GM18858 (cell line): ENCODE results near the gene MYCBPAP.

Source experiments
- ATAC-seq: cut with Tn5 transposase; IDR thresholded peaks from one replicate; pipeline ENCODE4 v1.9.1; 2021; ENCODE audit not compliant: unreplicated experiment

Gene MYCBPAP

GRCh38 chr17:50487213-50488096, 20.8 kb upstream of the MYCBPAP start:
- no peak for ATAC-seq

GRCh38 chr17:50488880-50489279, 19.4 kb upstream of the MYCBPAP start:
- ATAC-seq: no peak

DNA sequence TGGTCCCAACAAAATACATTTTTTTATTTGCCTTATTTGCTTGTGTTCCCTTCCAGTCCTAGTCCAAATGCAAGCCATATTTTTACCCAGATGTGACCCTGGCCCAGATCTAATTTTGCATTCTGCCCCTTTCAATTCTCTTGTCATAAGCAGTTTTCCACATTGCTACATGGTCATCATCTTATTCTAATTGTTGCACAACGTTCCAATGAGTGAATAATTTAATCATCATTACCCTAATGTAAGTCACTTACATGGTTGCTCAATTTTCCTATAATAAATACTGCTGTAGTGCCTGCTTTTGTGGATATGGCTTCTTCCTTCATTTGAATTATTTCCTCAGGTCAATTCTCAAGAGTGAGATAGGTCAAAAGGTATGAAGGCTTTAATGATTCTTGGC, 16.7 kb upstream of the MYCBPAP start:
- ATAC-seq: no peak

- ATAC-seq: no peak
These were observed 16.0 kb upstream of the MYCBPAP start for GRCh38 chr17:50492214-50492613.

DNA sequence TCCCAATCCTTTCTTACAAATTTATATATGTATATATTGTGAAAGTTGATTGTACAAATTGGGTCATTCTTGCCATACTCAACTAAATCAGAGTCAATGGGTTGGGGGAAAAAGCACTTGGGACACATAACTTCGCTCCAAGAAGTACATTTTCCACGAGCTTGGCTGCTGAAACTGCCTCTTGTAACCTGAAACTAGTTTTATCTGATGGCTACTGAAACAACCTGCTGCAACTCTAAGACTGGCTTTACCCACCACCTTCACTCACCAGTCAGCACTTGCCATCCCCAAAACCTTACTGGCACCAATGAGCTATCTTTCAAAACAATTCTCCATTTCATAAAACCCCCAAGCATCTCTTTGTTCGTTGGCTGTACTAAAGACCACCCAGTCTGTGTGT, 14.5 kb upstream of the MYCBPAP start:
- ATAC-seq: no peak

- no peak for ATAC-seq
These were observed 12.9 kb upstream of the MYCBPAP start for GRCh38 chr17:50495217-50495823.

- ATAC-seq: no peak
These were observed 12.3 kb upstream of the MYCBPAP start for GRCh38 chr17:50495918-50496317.

- no peak for ATAC-seq
These were observed 10.0 kb upstream of the MYCBPAP start for GRCh38 chr17:50498021-50498874.

GRCh38 chr17:50499270-50499669, 9.0 kb upstream of the MYCBPAP start:
- ATAC-seq: no peak

GRCh38 chr17:50499721-50500120, 8.5 kb upstream of the MYCBPAP start:
- no peak for ATAC-seq

DNA sequence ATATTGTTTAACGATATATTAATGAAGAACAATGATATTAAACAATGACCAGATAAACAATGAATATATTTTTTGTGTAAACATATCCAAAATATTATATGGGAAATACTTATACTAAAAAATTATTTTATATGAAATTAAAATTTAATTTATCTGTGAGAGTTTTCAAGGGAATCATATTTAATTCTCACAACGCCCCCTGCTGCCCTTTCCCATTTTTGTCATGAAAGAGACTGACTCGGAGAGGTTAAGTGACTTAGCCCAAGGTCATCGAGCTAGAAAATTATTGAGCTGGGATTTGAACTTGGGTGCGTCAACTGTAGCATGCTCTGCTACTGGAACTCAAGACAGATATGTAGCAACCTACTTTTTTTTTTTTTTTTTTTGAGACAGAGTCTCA, 7.2 kb upstream of the MYCBPAP start:
- ATAC-seq: no peak

DNA sequence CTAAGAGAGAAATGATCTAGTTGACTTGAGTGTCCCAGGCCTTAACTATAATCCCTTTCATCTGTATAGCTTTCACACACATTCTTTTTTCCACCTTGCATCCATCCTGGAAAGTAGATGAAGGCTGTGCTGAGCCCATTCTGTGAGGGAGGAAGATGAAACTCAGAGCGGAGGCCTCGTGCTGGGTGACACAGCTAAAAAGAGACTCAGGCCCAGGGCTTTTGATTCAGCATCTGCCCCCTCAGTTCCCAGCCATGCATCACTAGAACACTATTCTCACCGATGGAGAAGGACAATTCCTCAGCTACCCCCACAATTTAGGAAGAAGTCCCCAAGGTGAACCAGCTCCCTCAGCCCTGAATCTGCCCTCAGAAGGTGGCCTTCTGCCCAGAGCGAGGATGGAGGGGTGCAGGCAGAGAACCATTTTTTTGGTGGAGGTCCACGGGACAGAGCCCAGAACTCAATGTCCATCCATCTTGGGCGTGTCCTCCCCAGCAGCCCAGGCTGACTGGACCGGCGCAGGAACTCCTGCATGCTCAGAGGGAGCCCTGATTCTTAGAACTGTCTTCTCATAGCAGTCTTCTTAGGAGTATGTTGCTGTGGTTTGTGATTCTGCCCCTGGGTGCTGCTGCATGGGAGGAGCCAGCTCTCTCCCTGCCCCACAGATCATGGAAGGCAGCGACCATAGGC, 5.8 kb upstream of the MYCBPAP start:
- ATAC-seq: no peak

DNA sequence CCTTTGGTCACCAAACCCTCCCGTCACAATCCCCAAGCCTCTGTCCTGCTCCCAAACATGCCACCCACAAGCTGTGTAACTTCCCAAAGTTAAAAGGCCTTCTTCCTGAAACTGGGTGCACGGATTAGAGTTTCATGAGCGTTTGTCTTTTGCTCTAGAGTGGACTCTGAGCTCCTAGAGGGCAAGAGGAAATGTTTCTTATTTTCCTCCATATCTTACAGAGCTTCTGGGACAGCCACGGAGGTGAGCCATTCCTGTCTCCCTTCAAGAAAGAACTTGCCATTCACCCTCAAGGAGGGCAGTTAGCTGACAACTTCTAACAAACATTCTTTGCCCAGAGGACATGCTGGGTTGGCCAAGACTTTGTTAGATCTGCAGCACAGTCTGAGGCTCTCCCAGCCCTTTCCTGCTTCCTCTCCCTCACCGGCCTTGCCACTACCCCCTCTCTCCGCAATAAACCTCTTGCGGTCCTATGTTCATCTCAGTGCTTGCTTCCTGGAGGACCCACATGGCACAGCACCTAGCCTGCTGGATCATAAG, 2.6 kb upstream of the MYCBPAP start:
- ATAC-seq: no peak

DNA sequence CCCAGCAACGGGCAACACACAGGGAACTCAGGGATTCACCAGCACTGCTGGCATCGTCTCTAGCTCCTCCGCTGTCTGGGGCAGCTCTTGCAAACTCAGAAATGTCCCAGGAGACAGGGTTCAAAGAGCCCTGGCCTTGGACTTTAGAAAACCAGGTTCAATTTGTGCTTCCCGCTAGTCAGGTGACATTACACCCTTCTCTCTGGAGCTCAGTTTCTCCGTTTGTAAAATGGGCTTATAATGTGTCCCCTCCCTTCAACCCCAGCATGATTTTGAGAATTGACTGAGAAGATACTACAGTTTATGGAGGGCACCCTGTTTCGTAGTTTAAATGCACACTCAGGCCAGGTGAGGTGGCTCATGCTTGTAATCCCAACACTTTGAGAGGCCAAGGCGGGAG, 1.9 kb upstream of the MYCBPAP start:
- ATAC-seq: no peak

GRCh38 chr17:50508573-50509460, 578 bp downstream of the MYCBPAP start:
- ATAC-seq: no peak

GRCh38 chr17:50511058-50511457, 2.8 kb downstream of the MYCBPAP start:
- no peak for ATAC-seq

DNA sequence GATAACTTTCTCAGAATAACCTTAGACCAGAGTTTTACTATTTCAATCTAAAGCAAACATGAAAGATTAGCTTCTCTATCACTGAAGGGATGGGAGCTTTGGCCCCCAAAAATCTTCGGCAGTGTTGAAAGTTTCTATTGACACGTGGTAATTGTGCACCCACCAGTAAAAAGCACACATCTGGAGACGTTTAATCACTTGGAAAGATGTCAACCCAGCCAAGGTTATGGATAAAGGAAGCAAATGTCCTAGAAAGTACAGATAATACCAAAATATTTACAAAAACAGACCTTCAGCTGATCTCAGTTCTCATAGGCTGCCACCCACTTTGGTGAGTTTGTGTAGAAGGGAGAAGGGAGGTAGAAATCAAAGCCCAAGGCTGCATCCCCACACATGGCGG, 5.3 kb downstream of the MYCBPAP start:
- no peak for ATAC-seq

DNA sequence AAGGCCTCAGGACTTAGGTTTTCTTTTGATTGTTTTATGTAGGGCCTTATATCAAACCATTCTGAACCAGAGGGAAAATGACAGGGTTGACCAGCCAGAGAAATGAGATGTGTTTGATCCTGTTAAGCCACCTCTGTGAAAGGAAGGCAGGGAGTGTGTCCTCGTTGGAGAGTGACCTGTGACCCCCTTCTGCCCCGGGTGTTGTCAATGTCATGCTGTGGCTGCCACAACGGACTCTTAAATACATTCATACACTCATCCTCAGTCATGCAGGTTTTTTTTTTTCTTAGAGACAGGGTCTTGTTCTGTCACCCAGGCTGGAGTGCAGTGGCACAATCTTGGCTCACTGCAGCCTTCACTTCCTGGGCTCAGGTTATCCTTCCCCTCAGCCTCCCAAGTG, 6.1 kb downstream of the MYCBPAP start:
- no peak for ATAC-seq

DNA sequence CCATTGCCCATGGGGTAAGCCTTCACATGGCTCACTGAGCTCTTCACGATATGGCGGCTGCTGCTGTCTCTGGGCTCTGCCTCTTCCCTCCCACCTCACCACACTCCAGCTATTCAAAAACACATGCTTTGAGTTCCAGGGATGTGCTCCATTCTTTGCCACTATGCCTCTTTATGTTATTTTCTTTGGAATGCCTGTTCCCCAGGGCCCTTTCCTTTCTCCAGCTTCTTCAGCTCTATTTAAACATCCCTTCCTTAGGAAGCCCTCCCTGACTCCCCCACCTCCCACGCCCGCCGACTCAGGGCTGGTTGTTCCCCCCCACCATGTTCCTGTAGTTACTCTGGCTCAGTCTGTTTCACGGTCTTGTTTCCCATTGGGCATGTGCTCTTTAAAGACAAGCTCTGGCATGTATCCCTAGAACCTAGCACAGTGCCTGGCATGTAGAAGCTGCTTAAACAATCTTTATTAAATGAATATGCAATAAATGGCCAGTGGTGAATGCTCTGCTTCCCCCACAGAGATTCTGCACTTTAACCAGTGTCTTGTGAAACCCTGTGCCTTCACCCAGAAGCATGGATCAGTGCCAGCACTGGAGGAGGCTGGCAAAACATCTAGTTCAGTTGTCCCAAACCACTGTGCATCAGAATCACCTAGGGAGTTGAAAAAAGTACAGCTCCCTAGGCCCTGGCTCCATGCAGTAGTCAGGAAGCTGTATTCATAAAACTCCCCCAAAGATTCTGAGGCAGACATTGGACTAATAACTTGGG, 6.9 kb downstream of the MYCBPAP start:
- ATAC-seq: no peak
